ENCODE results near the gene DLG5.

DNA sequence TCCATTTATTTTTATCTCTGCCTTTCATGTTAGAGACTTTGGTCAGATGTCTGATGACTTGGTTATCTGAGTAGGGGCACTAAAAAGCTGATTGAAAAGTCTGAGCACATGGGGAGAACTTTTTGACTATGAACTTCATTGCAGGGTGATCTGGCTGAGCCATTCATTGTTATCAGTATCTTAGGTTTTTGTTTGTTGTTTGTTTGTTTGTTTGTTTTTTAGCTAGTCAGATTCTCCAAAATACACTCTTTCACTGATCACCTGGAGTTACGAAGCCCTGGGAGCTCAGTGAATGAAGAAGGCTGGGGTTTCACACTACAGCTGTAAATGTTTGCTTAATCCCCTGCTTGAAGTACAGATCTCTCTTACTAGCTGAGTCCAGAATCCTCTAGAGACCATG is 28.6 kb upstream of the DLG5 start:
- TF ChIP-seq POLR2A (IDR thresholded peaks at IDR 0.05; ENCODE audit: low read length): no peak
- TF ChIP-seq GATA1 (IDR thresholded peaks at IDR 0.05; ENCODE audit: low read depth, low read length): no peak

All from erythroblast (primary cell).